Heart left ventricle (tissue), 16 donors: ENCODE results near the gene VSX2. TPM values are rescaled to one million over a fixed set of nuclear protein-coding genes. Genes with fewer than 3 reads are reported as not detected.

Experiments
- ATAC-seq, 4 donors: fragments of 200-7000 bp; cut with Tn5 transposase; one replicate each; pipeline ENCODE4 v1.9.1; 2020 to 2022; ENCODE audit warnings: moderate library complexity in 4 of 4, mild to moderate bottlenecking in 3 of 4, moderate number of reproducible peaks in 1 of 4
- DNase-seq, 5 donors: peaks; one replicate each; pipeline ENCODE4 v3.0.0-alpha.2; 2020
- H3K27ac ChIP-seq, 12 donors: fragments of 200-600 bp; sonication (generic) in 4 of 12; one replicate each; pipeline versions ENCODE4 v1.5.0 to v1.8.0; 2016 to 2022; ENCODE audit warnings: mild to moderate bottlenecking in 2 of 12
- H3K27me3 ChIP-seq, 9 donors: fragments of 200-600 bp; sonication (generic) in 2 of 9; one replicate each; pipeline versions ENCODE4 v1.5.1 to v1.8.0; 2016 to 2022; ENCODE audit warnings: mild to moderate bottlenecking in 3 of 9
- H3K36me3 ChIP-seq, 9 donors: fragments of 200-600 bp; sonication (generic) in 2 of 9; one replicate each; pipeline versions ENCODE4 v1.5.0 to v1.8.0; 2018 to 2022; ENCODE audit warnings: mild to moderate bottlenecking in 2 of 9
- H3K4me1 ChIP-seq, 12 donors: fragments of 200-600 bp; sonication (generic) in 4 of 12; one replicate each; pipeline versions ENCODE4 v1.5.0 to v1.8.0; 2016 to 2022; ENCODE audit warnings: mild to moderate bottlenecking in 3 of 12
- H3K4me3 ChIP-seq, 12 donors: fragments of 200-600 bp; sonication (generic) in 4 of 12; one replicate each; pipeline versions ENCODE4 v1.5.0 to v1.8.0; 2017 to 2022; ENCODE audit warnings: mild to moderate bottlenecking in 9 of 12, moderate library complexity in 4 of 12
- H3K9me3 ChIP-seq, 12 donors: fragments of 200-600 bp; sonication (generic) in 4 of 12; one replicate each; pipeline versions ENCODE4 v1.5.0 to v1.8.0; 2016 to 2022; ENCODE audit warnings: mild to moderate bottlenecking in 1 of 12
- CTCF ChIP-seq, 12 donors: fragments of 200-600 bp; sonication (generic) in 4 of 12; IDR thresholded peaks; one replicate each; pipeline versions ENCODE4 v1.5.0 to v1.8.0; 2018 to 2022; ENCODE audit warnings: antibody characterized with exemption in 12 of 12, mild to moderate bottlenecking in 5 of 12
- POLR2A ChIP-seq, 2 donors: fragments of 450-650 bp; IDR thresholded peaks; one replicate each; pipeline ENCODE4 v1.6.1; 2017; ENCODE audit warnings: antibody characterized with exemption in 2 of 2, mild to moderate bottlenecking in 2 of 2, moderate library complexity in 2 of 2
- WGBS, 4 donors: extraction: QIAGEN DNeasy Blood & Tissue Kit in 2 of 4; methylation state at CpG; one replicate each; pipeline versions ENCODE4 v1.1.5 to v1.1.7; 2013 to 2018; 5-methylcytosine and 5-hydroxymethylcytosine counted together
- intact Hi-C, 10 donors: fragments of 100-400 bp; cut with DNase I; formaldehyde crosslinking; loops; one replicate each; pipeline versions ENCODE4 v1.11.1 to v1.14.2; 2022
- polyA plus RNA-seq, 2 donors: library from polyadenylated mRNA; stranded (reverse); fragments of 200-250 nt; gene quantifications; one replicate each; pipeline ENCODE4 v1.2.3, GENCODE V29; 2013
- total RNA-seq, 9 donors: library from RNA; depleted of rRNA in 2 of 9; stranded (reverse); fragments of >200 nt in 2 of 9; fragmentation: NEBNext Ultra II Directional in 3 of 9; extraction: Animal tissue kit (Norgen Biotek cat#: 25700) in 3 of 9; gene quantifications; one replicate each; pipeline versions ENCODE4 v1.1.0 to v1.2.4, GENCODE V29; 2016 to 2023
- donor health status: ischemic (EF 13 %, LVEDD 7.1; RV severe dilation, severe dysfunction).
- donor health status: healthy with polysubstance abuse.
- donor health status: DM: no; HTN: yes; CAD: no.
- donor health status: DM: no; HTN: no; CAD: no.
- donor health status: ischemic (EF 25% LVEDD 6.9; RV normal size, moderate dysfunction).
- donor health status: ischemic (EF 25% LVEDD 5.7; RV mildly dilated, moderate dysfunction).
- donor health status: healthy.
- donor health status: DM: yes; HTN: yes; CAD: no.
- donor health status: ischemic (EF 35%, LVEDD 5.7; RV mildly dilated, moderate dysfunction).
- donor health status: nonischemic (EF 11% LVEDD 7.7; RV severe dilation, severe dysfunction).
- donor health status: DM: yes; HTN: yes; CAD: no.
- donor health status: PGD.
- donor health status: ischemic (EF 29% LVEDD 5.4; RV normal size, mild dysfunction).
- donor health status: nonischemic (EF 23%, LVEDD 6.1; RV moderate dilation, normal function).

VSX2 gene
- total and polyA plus RNA-seq, 11 donors: 0.08 TPM; not detected in 10

DNA sequence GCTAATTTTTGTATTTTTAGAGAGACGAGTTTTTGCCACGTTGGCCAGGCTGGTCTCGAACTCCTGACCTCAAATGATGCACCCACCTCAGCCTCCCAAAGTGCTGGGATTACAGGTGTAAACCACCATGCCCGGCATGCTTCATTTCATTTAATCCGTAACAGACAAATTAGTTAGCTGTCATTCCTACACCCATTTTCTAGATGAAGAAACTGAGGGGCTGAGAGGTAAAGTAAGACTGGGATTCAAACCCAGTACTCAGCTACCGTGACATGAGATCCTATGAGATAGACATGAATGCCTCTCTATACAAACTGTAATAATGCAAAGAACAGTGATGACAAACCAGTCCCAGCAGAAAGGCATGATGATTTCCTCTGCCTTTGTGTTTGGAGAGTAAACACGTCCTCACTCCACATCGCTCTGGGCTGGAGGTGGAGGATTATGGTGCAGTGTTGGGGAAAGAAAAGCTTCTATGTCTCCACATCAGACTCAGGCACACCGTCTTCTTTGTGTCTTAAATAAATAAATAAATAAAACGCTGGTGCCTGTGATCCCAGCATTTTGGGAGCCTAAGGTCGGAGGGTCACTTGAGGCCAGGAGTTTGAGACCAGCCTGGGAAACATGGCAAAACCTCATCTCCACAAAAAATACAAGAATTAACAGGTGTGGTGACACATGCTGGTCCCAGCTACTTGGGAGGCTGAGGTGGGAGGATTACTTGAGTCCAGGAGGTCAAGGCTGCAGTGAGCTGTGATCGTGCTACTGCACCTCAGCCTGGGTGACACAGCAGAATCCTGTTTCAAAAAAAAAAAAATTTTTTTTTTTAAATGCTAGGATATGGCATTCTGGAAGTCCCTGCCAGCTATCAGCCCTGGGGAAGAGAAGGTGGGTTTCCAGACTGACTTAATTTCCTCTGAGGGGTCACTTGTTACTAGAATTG, 10.5 kb downstream of the VSX2 start:
- no peak for ATAC-seq
- Histone ChIP-seq H3K27ac (no peak overlapping the region), H3K36me3 (no peaks in the 10 kb centered on the region), H3K9me3 (no peaks in the 10 kb centered on the region), H3K4me1 (peaks cover 0 to 7% (median 2%) of the 10 kb centered on the region in 12 donors), H3K4me3 (no peak overlapping the region), H3K27me3 (peaks cover 0 to 38% (median 15%) of the 10 kb centered on the region in 9 donors)
- WGBS, 4 donors: 80 to 85% (median 82%) methylated on average over 12 of the region's 12 CpGs
- no peak for TF ChIP-seq POLR2A (IDR thresholded peaks at IDR 0.05)
- TF ChIP-seq CTCF (IDR thresholded peaks at IDR 0.05): no peak
- DNase-seq: no peak
- intact Hi-C loops: loop anchor here in 8 of 10 donors (2.0 to 5.0 kb wide), 6 partner anchors 31 to 139 kb away; no protein-coding TSS in a partner anchor

GRCh38 chr14:74255281-74255680, 16.0 kb downstream of the VSX2 start:
- 75 to 86% (median 80%) methylated on average over 3 of the region's 3 CpGs for WGBS, 4 donors
- no peaks in the 10 kb centered on the region for H3K36me3 ChIP-seq
- TF ChIP-seq POLR2A (IDR thresholded peaks at IDR 0.05) (no peak), CTCF (IDR thresholded peaks at IDR 0.05) (no peak)
- intact Hi-C loops: loop anchor here in 1 of 10 donors (2.0 kb wide), 1 partner anchor 142 kb away; no protein-coding TSS in a partner anchor
- H3K27ac ChIP-seq: no peak overlapping the region
- H3K9me3 ChIP-seq: no peaks in the 10 kb centered on the region
- H3K4me1 ChIP-seq: peaks cover 0 to 21% (median 14%) of the 10 kb centered on the region in 12 donors
- ATAC-seq (no peak), DNase-seq (no peak)
- H3K4me3 ChIP-seq: no peak overlapping the region
- H3K27me3 ChIP-seq: peaks cover 0 to 19% (median 0%) of the 10 kb centered on the region in 9 donors

- peak overlapping the region in 4 of 12 donors; percentile 2 to 12 (median 8) for H3K27ac ChIP-seq
- TF ChIP-seq CTCF (IDR thresholded peaks at IDR 0.05) (peak; percentile 89 to 100 (median 98)), POLR2A (IDR thresholded peaks at IDR 0.05) (no peak)
- intact Hi-C loops: loop anchor here in 3 of 10 donors (2.0 kb wide), 2 partner anchors 147 to 151 kb away; no protein-coding TSS in a partner anchor
- ATAC-seq (peak; percentile 43 to 90 (median 78)), DNase-seq (peak in 3 of 5 donors; percentile 52 to 77 (median 56))
- H3K27me3 ChIP-seq: peaks cover 0 to 19% (median 0%) of the 10 kb centered on the region in 9 donors
- peak overlapping the region; percentile 47 to 88 (median 70) for H3K4me3 ChIP-seq
- WGBS, 4 donors: 3 to 11% (median 5%) methylated on average over 30 to 68 of the region's 68 CpGs
- peaks cover 0 to 18% (median 12%) of the 10 kb centered on the region in 12 donors for H3K4me1 ChIP-seq
- H3K36me3 ChIP-seq: no peaks in the 10 kb centered on the region
- no peaks in the 10 kb centered on the region for H3K9me3 ChIP-seq
These were observed 18.1 kb downstream of the VSX2 start for GRCh38 chr14:74257078-74257940.
